Spleen (tissue), 7 donors: ENCODE results near the gene MYMX.

Experiments used
- POLR2A ChIP-seq, 3 donors: fragments of 450-650 bp; IDR thresholded peaks; one replicate each; pipeline ENCODE4 v1.5.1; 2017; ENCODE audit warnings: antibody characterized with exemption in 3 of 3, mild to moderate bottlenecking in 1 of 3
- POLR2AphosphoS5 ChIP-seq, 3 donors: sonication (generic); formaldehyde crosslinking; IDR thresholded peaks; one replicate each; pipeline ENCODE4 v1.5.1; 2017; ENCODE audit warnings: antibody characterized with exemption in 3 of 3
- TF ChIP-seq, protein P1 (sequence below), 11 experiments: fragments of 200-600 bp in 7 of 11; fragments of 450-650 bp in 4 of 11; sonication (generic) in 4 of 11; IDR thresholded peaks in 8 of 11; conservative IDR thresholded peaks in 3 of 11; 1 replicate in 7 of 11; 2 replicates in 4 of 11; pipeline versions ENCODE4 v1.4.0 to v1.8.0; 2016 to 2021; ENCODE audit warnings: antibody characterized with exemption in 11 of 11, inconsistent platforms in 4 of 11, mild to moderate bottlenecking in 1 of 11
- donor health status: DM: no; HTN: no; CAD: no; lungs with moderate emphysema.
- donor health status: DM: no; HTN: no; CAD: no.
- donor health status: DM: no; HTN: no; CAD: no.

DNA sequence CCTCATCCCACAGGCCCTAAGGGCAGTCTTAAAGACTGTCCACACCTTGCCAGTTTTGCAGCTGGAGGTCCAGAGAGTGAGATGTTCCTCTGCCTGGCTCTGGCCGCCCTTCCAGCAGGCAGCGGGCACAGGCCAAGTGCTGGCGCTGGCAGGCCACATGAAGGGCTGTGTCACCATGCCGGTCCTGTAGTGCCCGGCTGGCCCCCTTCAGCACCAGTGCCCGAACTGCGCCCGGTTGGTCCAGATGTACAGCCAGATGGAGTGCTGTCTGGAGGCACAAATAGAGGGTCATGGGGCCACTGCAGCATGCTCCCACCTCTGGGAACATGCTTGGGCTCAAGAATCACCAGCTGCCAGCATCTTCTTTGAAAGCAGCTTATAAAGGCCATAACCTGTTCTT, 44.9 kb downstream of the MYMX start:
- TF ChIP-seq, protein P1, sequence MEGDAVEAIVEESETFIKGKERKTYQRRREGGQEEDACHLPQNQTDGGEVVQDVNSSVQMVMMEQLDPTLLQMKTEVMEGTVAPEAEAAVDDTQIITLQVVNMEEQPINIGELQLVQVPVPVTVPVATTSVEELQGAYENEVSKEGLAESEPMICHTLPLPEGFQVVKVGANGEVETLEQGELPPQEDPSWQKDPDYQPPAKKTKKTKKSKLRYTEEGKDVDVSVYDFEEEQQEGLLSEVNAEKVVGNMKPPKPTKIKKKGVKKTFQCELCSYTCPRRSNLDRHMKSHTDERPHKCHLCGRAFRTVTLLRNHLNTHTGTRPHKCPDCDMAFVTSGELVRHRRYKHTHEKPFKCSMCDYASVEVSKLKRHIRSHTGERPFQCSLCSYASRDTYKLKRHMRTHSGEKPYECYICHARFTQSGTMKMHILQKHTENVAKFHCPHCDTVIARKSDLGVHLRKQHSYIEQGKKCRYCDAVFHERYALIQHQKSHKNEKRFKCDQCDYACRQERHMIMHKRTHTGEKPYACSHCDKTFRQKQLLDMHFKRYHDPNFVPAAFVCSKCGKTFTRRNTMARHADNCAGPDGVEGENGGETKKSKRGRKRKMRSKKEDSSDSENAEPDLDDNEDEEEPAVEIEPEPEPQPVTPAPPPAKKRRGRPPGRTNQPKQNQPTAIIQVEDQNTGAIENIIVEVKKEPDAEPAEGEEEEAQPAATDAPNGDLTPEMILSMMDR (IDR thresholded peaks at IDR 0.05 in 8 of 11, conservative IDR thresholded peaks at IDR 0.05 in 3 of 11), result no peak
- TF ChIP-seq POLR2A (IDR thresholded peaks at IDR 0.05), result no peak
- peak in 1 of 3 donors; percentile 45 for TF ChIP-seq POLR2AphosphoS5 (IDR thresholded peaks at IDR 0.05)
